CD8-positive, alpha-beta memory T cell (primary cell): ENCODE measurements around the gene CES5A. TPM values are rescaled to one million over a fixed set of nuclear protein-coding genes. Genes with fewer than 3 reads are reported as not detected.
"Not testable (repeated sequence)": the region's sequence is repeated elsewhere in the genome, so short reads cannot be mapped to it uniquely, and the experiment has no call there.

Source experiments
- CTCF ChIA-PET: fragments of 350-600 bp; sonication (Branson Sonifier 250); formaldehyde crosslinking; loops from one replicate; lab custom pipeline; 2021; ENCODE audit warnings: antibody characterized with exemption; lab: Charles Lee
- POLR2A ChIA-PET: fragments of 350-600 bp; sonication (Branson Sonifier 250); formaldehyde crosslinking; loops from one replicate; lab custom pipeline; 2021; ENCODE audit warnings: antibody characterized with exemption; lab: Charles Lee
- DNase-seq, 5 donors: peaks; one replicate each; pipeline versions ENCODE4 v3.0.0 to v3.0.0-alpha.2; 2020 to 2022; ENCODE audit warnings: mixed read lengths in 1 of 5
- H3K27ac ChIP-seq: one replicate; pipeline ENCODE4 v1.7.0; 2013; ENCODE audit warnings: low read depth, mild to moderate bottlenecking, low read length, moderate library complexity
- H3K27me3 ChIP-seq: 2 replicates; pipeline ENCODE4 v1.7.0; 2013; ENCODE audit warnings: low read length, mild to moderate bottlenecking; ENCODE audit not compliant: insufficient read depth, poor library complexity, severe bottlenecking
- H3K36me3 ChIP-seq: 2 replicates; pipeline ENCODE4 v1.7.0; 2013; ENCODE audit warnings: mild to moderate bottlenecking, low read length, moderate library complexity; ENCODE audit not compliant: insufficient read depth
- H3K4me1 ChIP-seq: 2 replicates; pipeline ENCODE4 v1.7.0; 2013; ENCODE audit warnings: mild to moderate bottlenecking, low read length, moderate library complexity; ENCODE audit not compliant: insufficient read depth
- H3K4me3 ChIP-seq: 2 replicates; pipeline ENCODE4 v1.7.0; 2013; ENCODE audit warnings: mild to moderate bottlenecking, low read length
- H3K9me3 ChIP-seq: 2 replicates; pipeline ENCODE4 v1.7.0; 2013; ENCODE audit warnings: mild to moderate bottlenecking, low read length
- H3K27ac Mint-ChIP-seq, 8 donors: one replicate each; pipeline ENCODE4 v1.8.0; 2020 to 2021; ENCODE audit warnings: mixed read lengths in 8 of 8, mild to moderate bottlenecking in 6 of 8, inconsistent platforms in 3 of 8, moderate library complexity in 3 of 8
- H3K27me3 Mint-ChIP-seq, 2 donors: one replicate each; pipeline ENCODE4 v1.8.0; 2020 to 2021; ENCODE audit warnings: mixed read lengths in 2 of 2, mild to moderate bottlenecking in 1 of 2, moderate library complexity in 1 of 2
- H3K36me3 Mint-ChIP-seq, 3 donors: one replicate each; pipeline ENCODE4 v1.8.0; 2020 to 2021; ENCODE audit warnings: mixed read lengths in 3 of 3, inconsistent platforms in 1 of 3, mild to moderate bottlenecking in 1 of 3
- H3K4me1 Mint-ChIP-seq, 3 donors: one replicate each; pipeline ENCODE4 v1.8.0; 2020 to 2021; ENCODE audit warnings: mixed read lengths in 3 of 3, inconsistent platforms in 1 of 3, mild to moderate bottlenecking in 1 of 3
- H3K4me3 Mint-ChIP-seq, 7 donors: one replicate each; pipeline ENCODE4 v1.8.0; 2020 to 2021; ENCODE audit warnings: mixed read lengths in 7 of 7, mild to moderate bottlenecking in 6 of 7, moderate library complexity in 4 of 7, inconsistent platforms in 2 of 7
- H3K9me3 Mint-ChIP-seq, 5 donors: one replicate each; pipeline ENCODE4 v1.8.0; 2020 to 2022; ENCODE audit warnings: mixed read lengths in 5 of 5, mild to moderate bottlenecking in 3 of 5, moderate library complexity in 2 of 5, inconsistent platforms in 1 of 5
- polyA plus RNA-seq: library from polyadenylated mRNA; unstranded; fragments of 300-500 nt; fragmentation: Illumina TruSeq; gene quantifications from one replicate; pipeline ENCODE4 v1.2.3, GENCODE V29; 2021
- total RNA-seq, 2 experiments: library from RNA; stranded (reverse); gene quantifications; one replicate each; pipeline ENCODE4 v1.2.3, GENCODE V29; 2021

The CES5A gene
- not detected for total RNA-seq
- not detected for polyA plus RNA-seq

- H3K4me3 ChIP-seq, result no peak within 1 kb of the TSS
- no peaks in the 10 kb centered on the region for H3K4me1 ChIP-seq
- Mint-ChIP-seq H3K27ac (no peak within 1 kb of the TSS), H3K36me3 (no peaks in the 10 kb centered on the region), H3K4me3 (no peak within 1 kb of the TSS), H3K4me1 (no peaks in the 10 kb centered on the region), H3K9me3 (peaks cover 0 to 2% (median 0%) of the 10 kb centered on the region in 5 donors), H3K27me3 (peaks cover 10 to 14% of the 10 kb centered on the region in 2 donors)
- H3K9me3 ChIP-seq, result no peaks in the 10 kb centered on the region
- no peaks in the 10 kb centered on the region for H3K27me3 ChIP-seq
- ChIA-PET POLR2A (no interaction called here), CTCF (interaction anchor here (0.6 kb wide), 1 partner anchor 168 kb away, joined by 3 read pairs; no protein-coding TSS in a partner anchor)
- DNase-seq, result no peak
- H3K27ac ChIP-seq, result no peak within 1 kb of the TSS
- no peaks in the 10 kb centered on the region for H3K36me3 ChIP-seq
Observed at GRCh38 chr16:55875273-55875672, at the start of gene CES5A. TSS of gene CES5A (minus strand) at chr16:55875373. CDS start at chr16:55875221, 152 bp downstream.

DNA sequence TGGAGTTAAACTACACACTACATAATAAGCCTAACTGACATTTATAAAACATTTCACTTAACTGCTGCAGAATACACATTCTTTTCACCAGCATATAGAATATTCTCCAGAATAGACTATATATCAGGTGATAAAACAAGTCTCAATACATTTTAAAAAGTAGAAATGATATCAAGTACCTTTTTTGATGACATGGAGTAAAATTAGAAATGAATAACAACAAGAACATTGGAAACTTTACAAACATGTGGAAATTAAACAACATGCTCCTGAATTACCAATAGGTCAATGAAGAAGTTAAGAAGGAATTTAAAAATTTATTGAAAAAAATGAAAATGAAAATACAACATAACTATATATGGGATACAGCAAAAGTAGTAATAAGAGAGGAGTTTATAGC is 47.5 kb upstream of the CES5A start:
- POLR2A ChIA-PET, result no interaction called here
- Histone ChIP-seq H3K27me3 (peaks cover 4% of the 10 kb centered on the region), H3K9me3 (no peaks in the 10 kb centered on the region), H3K27ac (no peak overlapping the region), H3K36me3 (no peaks in the 10 kb centered on the region), H3K4me1 (no peaks in the 10 kb centered on the region), H3K4me3 (no peak overlapping the region)
- Mint-ChIP-seq H3K27ac (no peak overlapping the region), H3K9me3 (peaks cover 5 to 14% (median 13%) of the 10 kb centered on the region in 5 donors), H3K4me3 (no peak overlapping the region), H3K4me1 (no peaks in the 10 kb centered on the region), H3K36me3 (no peaks in the 10 kb centered on the region), H3K27me3 (peaks cover 27 to 70% of the 10 kb centered on the region in 2 donors)
- CTCF ChIA-PET, result no interaction called here
- no peak for DNase-seq

DNA sequence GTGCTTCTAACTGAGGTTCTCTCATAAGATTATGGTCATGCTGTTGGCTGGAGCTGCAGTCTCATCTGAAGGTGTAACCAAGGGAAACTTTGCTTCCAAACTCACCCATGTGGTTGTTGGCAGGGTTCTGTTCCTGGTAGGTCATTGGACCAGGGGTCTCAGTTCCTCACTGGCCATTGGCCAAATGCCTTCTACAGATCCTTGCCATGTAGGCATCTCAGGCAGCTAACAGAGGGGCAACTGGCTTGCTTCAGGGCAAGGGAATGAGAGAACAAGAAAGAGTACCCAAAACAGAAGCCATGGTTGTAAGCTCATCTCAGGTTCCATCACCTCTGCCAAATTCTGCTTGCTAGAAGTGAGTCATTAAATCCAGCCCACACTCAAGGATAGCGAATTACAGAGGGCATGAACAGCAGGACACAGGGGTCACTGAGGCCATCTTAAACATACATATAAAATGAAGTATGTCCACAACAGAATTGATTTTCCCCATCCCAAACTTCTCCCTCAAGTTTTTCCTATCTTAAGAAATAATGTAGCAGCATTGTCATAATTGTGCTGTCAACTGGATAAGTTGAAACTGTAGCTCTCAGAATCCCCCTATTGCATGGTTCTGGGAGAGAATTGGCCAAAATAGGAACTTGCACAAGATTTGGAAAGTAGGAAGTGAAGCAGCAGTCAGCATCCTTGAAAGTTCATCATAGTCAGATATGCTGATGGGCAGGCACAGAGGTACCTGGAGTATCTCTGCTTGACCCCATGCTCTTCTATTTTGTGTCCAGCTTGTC is 42.4 kb upstream of the CES5A start:
- Histone ChIP-seq H3K4me3 (no peak overlapping the region), H3K36me3 (no peaks in the 10 kb centered on the region), H3K9me3 (no peaks in the 10 kb centered on the region), H3K27me3 (peaks cover 4% of the 10 kb centered on the region), H3K27ac (no peak overlapping the region), H3K4me1 (no peaks in the 10 kb centered on the region)
- POLR2A ChIA-PET, result interaction anchor here (0.6 kb wide), 1 partner anchor 348 kb away, joined by 3 read pairs; no protein-coding TSS in a partner anchor
- peaks cover 5 to 13% (median 12%) of the 10 kb centered on the region in 5 donors for H3K9me3 Mint-ChIP-seq
- peaks cover 24 to 65% of the 10 kb centered on the region in 2 donors for H3K27me3 Mint-ChIP-seq
- DNase-seq, result no peak
- CTCF ChIA-PET, result no interaction called here
- H3K27ac Mint-ChIP-seq, result no peak overlapping the region
- no peaks in the 10 kb centered on the region for H3K4me1 Mint-ChIP-seq
- no peak overlapping the region for H3K4me3 Mint-ChIP-seq
- no peaks in the 10 kb centered on the region for H3K36me3 Mint-ChIP-seq

DNA sequence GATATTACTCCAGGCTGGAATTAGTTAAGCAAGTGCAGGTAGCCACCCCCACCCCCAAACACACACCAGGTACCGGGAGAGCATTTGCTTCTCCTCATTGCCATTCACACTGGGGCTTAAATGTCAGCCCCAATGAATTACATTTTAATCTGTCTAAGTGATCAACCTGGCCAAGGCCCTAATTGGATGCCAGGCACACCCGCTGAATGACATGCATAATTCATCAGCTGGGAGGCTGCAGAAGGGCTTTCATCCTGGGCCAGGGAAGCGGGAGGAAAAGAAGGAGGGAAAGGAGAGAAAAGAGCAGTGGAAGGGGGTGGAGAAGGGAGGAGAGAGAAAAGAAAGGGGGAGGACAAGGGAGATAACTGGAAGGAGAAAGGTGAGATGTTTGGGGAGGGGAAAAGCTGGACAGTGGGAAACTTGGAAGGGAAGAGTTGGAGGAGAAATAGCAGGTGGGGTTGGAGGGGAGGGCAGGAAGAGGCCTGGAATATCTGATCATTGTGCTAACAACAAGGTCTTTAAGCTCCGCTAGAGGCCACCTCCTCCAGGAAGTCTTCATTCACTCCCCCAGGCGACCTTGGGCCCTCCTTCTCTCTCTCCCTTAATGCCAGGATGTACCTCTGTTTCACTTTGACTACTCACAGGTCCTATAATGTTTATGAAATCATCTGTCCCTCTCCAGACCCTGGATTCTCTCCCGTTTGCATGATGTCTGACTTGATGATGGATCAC is 40.1 kb upstream of the CES5A start:
- Mint-ChIP-seq H3K27ac (no peak overlapping the region), H3K9me3 (peaks cover 0 to 8% (median 4%) of the 10 kb centered on the region in 5 donors), H3K4me3 (no peak overlapping the region), H3K36me3 (peaks cover 0 to 4% (median 0%) of the 10 kb centered on the region in 3 donors), H3K4me1 (no peaks in the 10 kb centered on the region), H3K27me3 (peaks cover 34 to 64% of the 10 kb centered on the region in 2 donors)
- Histone ChIP-seq H3K36me3 (no peaks in the 10 kb centered on the region), H3K4me3 (no peak overlapping the region), H3K9me3 (no peaks in the 10 kb centered on the region), H3K4me1 (no peaks in the 10 kb centered on the region), H3K27ac (no peak overlapping the region), H3K27me3 (peaks cover 4% of the 10 kb centered on the region)
- ChIA-PET POLR2A (no interaction called here), CTCF (no interaction called here)
- DNase-seq, result no peak

- no peak for DNase-seq
- POLR2A ChIA-PET, result no interaction called here
- peaks cover 0 to 5% (median 1%) of the 10 kb centered on the region in 5 donors for H3K9me3 Mint-ChIP-seq
- peaks cover 31 to 64% of the 10 kb centered on the region in 2 donors for H3K27me3 Mint-ChIP-seq
- H3K36me3 Mint-ChIP-seq, result peaks cover 0 to 4% (median 0%) of the 10 kb centered on the region in 3 donors
- CTCF ChIA-PET, result no interaction called here
- H3K36me3 ChIP-seq, result no peaks in the 10 kb centered on the region
- H3K4me3 Mint-ChIP-seq, result no peak overlapping the region
- no peaks in the 10 kb centered on the region for H3K4me1 Mint-ChIP-seq
- no peaks in the 10 kb centered on the region for H3K9me3 ChIP-seq
- peaks cover 4% of the 10 kb centered on the region for H3K27me3 ChIP-seq
- H3K27ac ChIP-seq, result no peak overlapping the region
- H3K4me1 ChIP-seq, result no peaks in the 10 kb centered on the region
- H3K27ac Mint-ChIP-seq, result no peak overlapping the region
- H3K4me3 ChIP-seq, result no peak overlapping the region
Observed at GRCh38 chr16:55914383-55914782, 39.2 kb upstream of the CES5A start.

DNA sequence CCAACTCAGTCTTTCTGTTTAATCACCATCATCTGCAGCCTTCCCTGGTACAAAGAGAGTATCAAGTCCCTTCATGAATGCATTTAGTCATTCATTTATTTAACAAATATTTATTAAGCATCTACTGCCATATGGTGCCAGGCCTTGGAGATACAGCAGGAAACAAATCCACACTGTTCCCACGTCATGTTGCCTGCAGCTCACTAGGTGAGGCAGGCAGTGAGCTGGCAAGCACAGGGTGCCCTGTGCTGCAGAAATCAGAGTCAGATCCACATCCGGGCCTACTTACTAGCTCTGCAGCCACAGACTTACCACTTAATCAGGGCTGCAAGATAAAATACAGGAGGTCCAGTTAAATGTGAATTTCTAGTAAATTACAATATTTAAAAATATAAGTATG is 38.5 kb upstream of the CES5A start:
- H3K9me3 Mint-ChIP-seq, result peaks cover 0 to 5% (median 0%) of the 10 kb centered on the region in 5 donors
- H3K27me3 Mint-ChIP-seq, result peaks cover 24 to 61% of the 10 kb centered on the region in 2 donors
- Histone ChIP-seq H3K27ac (no peak overlapping the region), H3K27me3 (no peaks in the 10 kb centered on the region), H3K36me3 (no peaks in the 10 kb centered on the region), H3K9me3 (no peaks in the 10 kb centered on the region), H3K4me3 (no peak overlapping the region), H3K4me1 (no peaks in the 10 kb centered on the region)
- POLR2A ChIA-PET, result no interaction called here
- H3K36me3 Mint-ChIP-seq, result peaks cover 0 to 4% (median 0%) of the 10 kb centered on the region in 3 donors
- H3K4me1 Mint-ChIP-seq, result no peaks in the 10 kb centered on the region
- no peak overlapping the region for H3K27ac Mint-ChIP-seq
- CTCF ChIA-PET, result no interaction called here
- DNase-seq, result no peak
- no peak overlapping the region for H3K4me3 Mint-ChIP-seq

- CTCF ChIA-PET, H3K27ac Mint-ChIP-seq, H3K36me3 Mint-ChIP-seq, H3K4me1 ChIP-seq, H3K4me3 Mint-ChIP-seq, H3K4me3 ChIP-seq, DNase-seq, H3K9me3 Mint-ChIP-seq, H3K36me3 ChIP-seq, H3K9me3 ChIP-seq, H3K4me1 Mint-ChIP-seq, H3K27me3 ChIP-seq, POLR2A ChIA-PET, H3K27ac ChIP-seq: not testable (repeated sequence)
- H3K27me3 Mint-ChIP-seq, result peaks cover 20 to 58% of the 10 kb centered on the region in 2 donors
Observed at GRCh38 chr16:55913121-55913520, 37.9 kb upstream of the CES5A start.

- no peaks in the 10 kb centered on the region for H3K4me1 Mint-ChIP-seq
- H3K27ac Mint-ChIP-seq, result no peak overlapping the region
- no peak overlapping the region for H3K27ac ChIP-seq
- no peak overlapping the region for H3K4me3 Mint-ChIP-seq
- peaks cover 0 to 5% (median 0%) of the 10 kb centered on the region in 5 donors for H3K9me3 Mint-ChIP-seq
- no peaks in the 10 kb centered on the region for H3K9me3 ChIP-seq
- POLR2A ChIA-PET, result no interaction called here
- no peaks in the 10 kb centered on the region for H3K27me3 ChIP-seq
- DNase-seq, result no peak
- no peak overlapping the region for H3K4me3 ChIP-seq
- CTCF ChIA-PET, result no interaction called here
- peaks cover 23 to 51% of the 10 kb centered on the region in 2 donors for H3K27me3 Mint-ChIP-seq
- H3K36me3 ChIP-seq, result no peaks in the 10 kb centered on the region
- H3K36me3 Mint-ChIP-seq, result peaks cover 0 to 4% (median 0%) of the 10 kb centered on the region in 3 donors
- no peaks in the 10 kb centered on the region for H3K4me1 ChIP-seq
Observed at GRCh38 chr16:55912022-55912421, 36.8 kb upstream of the CES5A start.
